Measurements from ENCODE around the gene NAA15.
A peak's percentile ranks its signal among the peaks of the same experiment; 100 is the strongest.
"Not testable (repeated sequence)": the region's sequence is repeated elsewhere in the genome, so short reads cannot be mapped to it uniquely, and the experiment has no call there.

NAA15 gene

GRCh38 chr4:139312552-139313332 is 11.4 kb downstream of the NAA15 start:
- H3K27me3 Mint-ChIP-seq: no peaks in the 10 kb centered on the region
- H3K27ac Mint-ChIP-seq: peak overlapping the region; percentile 77
- CTCF ChIA-PET: interaction anchor here (1.3 kb wide), 1 partner anchor 15 kb away, joined by 4 read pairs; no protein-coding TSS in a partner anchor
- H3K36me3 Mint-ChIP-seq: peaks cover 11% of the 10 kb centered on the region
- H3K4me3 Mint-ChIP-seq: no peak overlapping the region
- peaks cover 55% of the 10 kb centered on the region for H3K4me1 Mint-ChIP-seq
- DNase-seq: no peak
- no peaks in the 10 kb centered on the region for H3K9me3 Mint-ChIP-seq

- CTCF ChIA-PET, DNase-seq, H3K4me3 Mint-ChIP-seq, H3K27me3 Mint-ChIP-seq, H3K9me3 Mint-ChIP-seq: not testable (repeated sequence)
- peaks cover 56% of the 10 kb centered on the region for H3K4me1 Mint-ChIP-seq
- peak overlapping the region; percentile 83 for H3K27ac Mint-ChIP-seq
- peaks cover 14% of the 10 kb centered on the region for H3K36me3 Mint-ChIP-seq
Observed at GRCh38 chr4:139313414-139313813, 12.1 kb downstream of the NAA15 start.

GRCh38 chr4:139314047-139314800 is 12.9 kb downstream of the NAA15 start:
- peaks cover 56% of the 10 kb centered on the region for H3K4me1 Mint-ChIP-seq
- DNase-seq: no peak
- H3K9me3 Mint-ChIP-seq: no peaks in the 10 kb centered on the region
- peaks cover 13% of the 10 kb centered on the region for H3K36me3 Mint-ChIP-seq
- H3K27me3 Mint-ChIP-seq: no peaks in the 10 kb centered on the region
- CTCF ChIA-PET: interaction anchor here (1.5 kb wide), 1 partner anchor 13 kb away, joined by 5 read pairs; the partner anchor contains the start of gene NAA15
- no peak overlapping the region for H3K4me3 Mint-ChIP-seq
- peak overlapping the region; percentile 83 for H3K27ac Mint-ChIP-seq

GRCh38 chr4:139315221-139315675 is 13.9 kb downstream of the NAA15 start:
- H3K27ac Mint-ChIP-seq: peak overlapping the region; percentile 83
- no peaks in the 10 kb centered on the region for H3K9me3 Mint-ChIP-seq
- H3K4me1 Mint-ChIP-seq: peaks cover 65% of the 10 kb centered on the region
- peaks cover 18% of the 10 kb centered on the region for H3K36me3 Mint-ChIP-seq
- H3K4me3 Mint-ChIP-seq: no peak overlapping the region
- CTCF ChIA-PET: interaction anchor here (0.7 to 1.5 kb wide), 2 partner anchors 14 to 154 kb away, joined by 3 to 5 read pairs; partner anchors contain the start of gene NAA15
- H3K27me3 Mint-ChIP-seq: no peaks in the 10 kb centered on the region
- DNase-seq: no peak

GRCh38 chr4:139316733-139317132 is 15.4 kb downstream of the NAA15 start:
- H3K27ac Mint-ChIP-seq: no peak overlapping the region
- H3K4me1 Mint-ChIP-seq: peaks cover 65% of the 10 kb centered on the region
- H3K9me3 Mint-ChIP-seq: no peaks in the 10 kb centered on the region
- H3K27me3 Mint-ChIP-seq: no peaks in the 10 kb centered on the region
- DNase-seq: no peak
- CTCF ChIA-PET: no interaction called here
- peaks cover 23% of the 10 kb centered on the region for H3K36me3 Mint-ChIP-seq
- no peak overlapping the region for H3K4me3 Mint-ChIP-seq

GRCh38 chr4:139317635-139318034 is 16.3 kb downstream of the NAA15 start:
- H3K4me1 Mint-ChIP-seq: peaks cover 64% of the 10 kb centered on the region
- CTCF ChIA-PET: no interaction called here
- peaks cover 28% of the 10 kb centered on the region for H3K36me3 Mint-ChIP-seq
- DNase-seq: no peak
- no peak overlapping the region for H3K27ac Mint-ChIP-seq
- H3K27me3 Mint-ChIP-seq: no peaks in the 10 kb centered on the region
- H3K4me3 Mint-ChIP-seq: no peak overlapping the region
- peaks cover 5% of the 10 kb centered on the region for H3K9me3 Mint-ChIP-seq

GRCh38 chr4:139319571-139319970 is 18.3 kb downstream of the NAA15 start:
- no peaks in the 10 kb centered on the region for H3K27me3 Mint-ChIP-seq
- CTCF ChIA-PET: no interaction called here

GRCh38 chr4:139322070-139322469 is 20.8 kb downstream of the NAA15 start:
- not testable (repeated sequence) for H3K27me3 Mint-ChIP-seq, DNase-seq, H3K4me3 Mint-ChIP-seq, H3K9me3 Mint-ChIP-seq
- Mint-ChIP-seq H3K27ac (peak overlapping the region; percentile 42), H3K36me3 (peaks cover 24% of the 10 kb centered on the region), H3K4me1 (peaks cover 25% of the 10 kb centered on the region)
- CTCF ChIA-PET: interaction anchor here (2.0 kb wide), 1 partner anchor 10 kb away, joined by 5 read pairs; no protein-coding TSS in a partner anchor

More at GRCh38 chr4:139319571-139319970, 18.3 kb downstream of the NAA15 start:
- Mint-ChIP-seq H3K27ac (no peak overlapping the region), H3K4me3 (no peak overlapping the region), H3K36me3 (peaks cover 27% of the 10 kb centered on the region), H3K9me3 (peaks cover 5% of the 10 kb centered on the region), H3K4me1 (peaks cover 47% of the 10 kb centered on the region)
- no peak for DNase-seq

- not testable (repeated sequence) for H3K27me3 Mint-ChIP-seq, DNase-seq, H3K9me3 Mint-ChIP-seq, H3K4me3 Mint-ChIP-seq, H3K27ac Mint-ChIP-seq
- Mint-ChIP-seq H3K4me1 (peaks cover 24% of the 10 kb centered on the region), H3K36me3 (peaks cover 25% of the 10 kb centered on the region)
- CTCF ChIA-PET: interaction anchor here (2.0 kb wide), 1 partner anchor 9 kb away, joined by 5 read pairs; no protein-coding TSS in a partner anchor
Observed at GRCh38 chr4:139322541-139322940, 21.2 kb downstream of the NAA15 start.

- no peak for DNase-seq
- H3K27ac Mint-ChIP-seq: no peak overlapping the region
- H3K4me1 Mint-ChIP-seq: peaks cover 20% of the 10 kb centered on the region
- no peaks in the 10 kb centered on the region for H3K27me3 Mint-ChIP-seq
- H3K9me3 Mint-ChIP-seq: peaks cover 5% of the 10 kb centered on the region
- CTCF ChIA-PET: no interaction called here
- H3K4me3 Mint-ChIP-seq: no peak overlapping the region
- H3K36me3 Mint-ChIP-seq: peaks cover 28% of the 10 kb centered on the region
Observed at GRCh38 chr4:139324620-139325019, 23.3 kb downstream of the NAA15 start.

- Mint-ChIP-seq H3K9me3 (no peaks in the 10 kb centered on the region), H3K4me3 (no peak overlapping the region), H3K27me3 (no peaks in the 10 kb centered on the region), H3K36me3 (peaks cover 23% of the 10 kb centered on the region), H3K27ac (peak overlapping the region; percentile 17), H3K4me1 (peaks cover 9% of the 10 kb centered on the region)
- CTCF ChIA-PET: interaction anchor here (0.7 kb wide), 1 partner anchor 30 kb away, joined by 3 read pairs; no protein-coding TSS in a partner anchor
- DNase-seq: no peak
Observed at GRCh38 chr4:139329665-139330200, 28.4 kb downstream of the NAA15 start.

- Mint-ChIP-seq H3K36me3 (peaks cover 24% of the 10 kb centered on the region), H3K4me1 (peaks cover 9% of the 10 kb centered on the region), H3K27me3 (no peaks in the 10 kb centered on the region), H3K9me3 (no peaks in the 10 kb centered on the region), H3K27ac (no peak overlapping the region), H3K4me3 (no peak overlapping the region)
- DNase-seq: no peak
- CTCF ChIA-PET: interaction anchor here (0.7 kb wide), 1 partner anchor 30 kb away, joined by 3 read pairs; no protein-coding TSS in a partner anchor
Observed at GRCh38 chr4:139330283-139330682, 29.0 kb downstream of the NAA15 start.

- H3K4me3 Mint-ChIP-seq: no peak overlapping the region
- H3K27ac Mint-ChIP-seq: no peak overlapping the region
- no peak for DNase-seq
- CTCF ChIA-PET: interaction anchor here (1.0 to 1.2 kb wide), 2 partner anchors 8 to 10 kb away, joined by 3 to 5 read pairs; no protein-coding TSS in a partner anchor
- peaks cover 9% of the 10 kb centered on the region for H3K4me1 Mint-ChIP-seq
- peaks cover 28% of the 10 kb centered on the region for H3K36me3 Mint-ChIP-seq
- H3K9me3 Mint-ChIP-seq: no peaks in the 10 kb centered on the region
- no peaks in the 10 kb centered on the region for H3K27me3 Mint-ChIP-seq
Observed at GRCh38 chr4:139331185-139331584, 29.9 kb downstream of the NAA15 start.

- no peaks in the 10 kb centered on the region for H3K27me3 Mint-ChIP-seq
- peaks cover 9% of the 10 kb centered on the region for H3K4me1 Mint-ChIP-seq
- H3K4me3 Mint-ChIP-seq: no peak overlapping the region
- CTCF ChIA-PET: no interaction called here
- H3K27ac Mint-ChIP-seq: no peak overlapping the region
- DNase-seq: no peak
- H3K9me3 Mint-ChIP-seq: no peaks in the 10 kb centered on the region
- H3K36me3 Mint-ChIP-seq: peaks cover 34% of the 10 kb centered on the region
Observed at GRCh38 chr4:139333046-139333445, 31.7 kb downstream of the NAA15 start.

All from activated naive CD4-positive, alpha-beta T cell treated with anti-CD3 and anti-CD28 coated beads, Interleukin-2, amount 10 ng/mL, durations not matched to agents 7 days and 5 days (primary cell).